Prostate gland (tissue), 1 donor: Measurements from ENCODE around the gene NBPF20.
"Not testable (repeated sequence)": the region's sequence is repeated elsewhere in the genome, so short reads cannot be mapped to it uniquely, and the experiment has no call there.

ENCODE experiments used
- POLR2A ChIP-seq: fragments of 450-650 bp; IDR thresholded peaks from one replicate; pipeline ENCODE4 v1.6.1; 2016; ENCODE audit warnings: antibody characterized with exemption, mild to moderate bottlenecking
- POLR2AphosphoS5 ChIP-seq: sonication (generic); formaldehyde crosslinking; IDR thresholded peaks from one replicate; pipeline ENCODE4 v1.6.1; 2017; ENCODE audit warnings: antibody characterized with exemption

DNA sequence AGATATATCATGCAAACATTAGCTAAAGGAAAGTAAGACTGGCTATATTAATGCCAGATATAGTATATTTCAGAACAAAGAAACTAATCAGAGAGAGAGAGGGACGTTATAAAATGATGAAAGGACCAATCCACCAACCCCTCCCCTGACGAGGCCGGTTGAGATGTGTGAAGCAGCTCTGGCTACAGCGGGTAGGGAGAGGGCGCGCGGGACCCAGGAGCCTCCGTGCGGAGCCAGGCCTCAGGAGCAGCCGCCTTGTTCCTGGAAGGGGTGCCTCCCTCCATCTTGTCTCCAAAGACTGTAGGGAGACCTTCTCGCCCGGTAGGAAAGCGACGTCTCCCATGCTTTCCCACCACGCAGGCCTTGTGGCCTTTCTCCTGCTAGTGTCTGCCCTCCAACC is 5.4 kb upstream of the NBPF20 start:
- not testable (repeated sequence) for TF ChIP-seq POLR2A, POLR2AphosphoS5
